Measurements from ENCODE around the gene CCDC110. TPM values are rescaled to one million over a fixed set of nuclear protein-coding genes. Genes with fewer than 3 reads are reported as not detected.

Gene CCDC110
- total and polyA plus RNA-seq, 2 of the 4 experiments (the other 2 are of a cell fraction): 0.46 to 0.90 TPM

DNA sequence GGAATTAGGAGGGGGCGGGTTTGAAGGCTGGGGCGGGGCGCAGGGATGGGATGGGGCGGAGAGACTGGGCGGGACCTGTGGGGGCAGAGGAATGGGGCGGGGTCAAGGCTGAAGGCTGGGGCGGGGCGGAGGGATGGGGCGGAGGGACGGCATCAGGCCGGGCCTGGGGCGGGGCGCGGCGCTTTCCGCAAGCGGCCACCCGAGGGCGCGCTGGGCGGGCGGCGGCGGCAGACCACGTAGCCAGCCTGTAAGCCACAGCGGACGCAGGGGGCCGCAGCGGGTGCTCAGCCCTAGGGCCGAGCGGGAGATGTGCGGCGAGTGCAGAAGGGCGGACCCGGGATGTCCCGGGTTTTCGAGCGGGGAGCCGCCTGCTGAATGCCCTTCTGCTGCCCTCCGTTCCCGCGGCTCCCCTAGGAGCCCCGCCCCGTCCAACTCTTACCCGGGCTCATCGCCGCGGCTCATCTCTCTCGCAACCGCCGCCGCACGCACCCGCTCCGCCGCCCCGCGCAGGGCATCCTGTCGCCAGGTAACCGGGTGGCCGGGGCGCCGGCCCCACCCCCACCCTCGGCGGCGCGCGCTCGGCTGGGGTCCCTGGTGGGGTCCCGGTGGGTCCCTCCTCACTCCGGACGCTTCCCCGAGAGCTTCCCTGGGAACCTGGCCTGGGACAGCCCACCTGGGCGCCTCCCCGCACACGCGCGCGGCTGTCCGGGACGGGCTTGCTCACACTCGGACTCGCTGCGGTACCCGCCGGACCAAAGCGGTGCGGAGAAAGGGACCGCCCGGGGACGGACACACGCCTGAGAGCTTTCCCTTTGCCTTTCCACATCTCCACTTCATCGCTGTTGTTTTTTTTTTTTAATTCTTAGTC lies at the start of gene CCDC110 (continued):
- no peak for TF ChIP-seq BHLHE40 (IDR thresholded peaks at IDR 0.05; ENCODE audit: low read depth, low read length)
- no peak for TF ChIP-seq FOS (IDR thresholded peaks at IDR 0.05; ENCODE audit: low read depth, low read length)
- no peak for TF ChIP-seq POLR2A (IDR thresholded peaks at IDR 0.05; ENCODE audit: low read depth, low read length)
- peak; percentile 53 for TF ChIP-seq SMC3 (IDR thresholded peaks at IDR 0.05; ENCODE audit: low read depth, low read length)
- TF ChIP-seq RFX5 (IDR thresholded peaks at IDR 0.05; ENCODE audit: low read depth, low read length): no peak
- TF ChIP-seq RAD21 (IDR thresholded peaks at IDR 0.05; ENCODE audit: low read length): peak; percentile 66

DNA sequence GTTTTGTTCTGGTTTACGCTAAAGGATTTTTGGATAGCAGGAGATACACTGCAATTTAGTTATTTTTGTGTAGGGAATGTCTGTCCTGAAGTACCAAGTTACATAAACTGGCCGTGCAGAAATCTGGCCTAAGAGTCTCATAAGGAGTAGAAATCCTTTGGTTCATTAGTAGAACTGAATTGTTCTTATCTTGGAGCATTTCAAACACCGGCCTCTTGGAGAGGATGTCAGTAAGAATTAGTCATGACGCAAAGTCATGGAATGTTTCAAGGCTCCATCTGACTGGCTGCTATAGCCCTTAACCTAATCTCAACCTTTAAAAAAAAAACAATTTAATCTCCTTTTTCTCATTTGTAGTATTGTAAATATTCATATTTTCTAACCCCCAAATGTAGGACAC lies 48.6 kb upstream of the CCDC110 start:
- Histone ChIP-seq H2BK20ac (ENCODE audit: low read depth, low read length) (no peak overlapping the region), H4K20me1 (ENCODE audit: insufficient read depth, low read length) (no peaks in the 10 kb centered on the region), H3K18ac (ENCODE audit: low read depth, low read length) (no peak overlapping the region), H3K56ac (ENCODE audit: extremely low read depth, insufficient read depth, low read length) (no peak overlapping the region), H2AFZ (replicated peaks; ENCODE audit: low read length, poor library complexity) (no peak overlapping the region), H3K9me1 (ENCODE audit: insufficient read depth, low read length) (peaks cover 4% of the 10 kb centered on the region; the same call in 1 of the 2 replicates), H2AK5ac (ENCODE audit: low read depth, low read length) (no peak overlapping the region), H3K27ac (ENCODE audit: insufficient read depth, low read length) (no peak overlapping the region), H3K4me1 (ENCODE audit: control insufficient read depth, insufficient read depth, low read length) (peaks cover 2% of the 10 kb centered on the region; the same call in 1 of the 2 replicates), H2BK120ac (ENCODE audit: low read depth, low read length) (no peak overlapping the region), H4K5ac (ENCODE audit: low read depth, low read length) (no peak overlapping the region), H2AK9ac (replicated peaks; ENCODE audit: low read depth, low read length, poor library complexity) (no peak overlapping the region), H3K36me3 (ENCODE audit: control insufficient read depth, insufficient read depth, low read length) (no peaks in the 10 kb centered on the region), H3K4me3 (ENCODE audit: insufficient read depth, low read depth, low read length) (no peak overlapping the region), H3K4me2 (ENCODE audit: low read depth, low read length) (no peak overlapping the region), H3K27me3 (ENCODE audit: control insufficient read depth, insufficient read depth, low read length) (no peaks in the 10 kb centered on the region), H3K79me1 (ENCODE audit: low read depth in 1 of 2, low read length in 2 of 2) (0 out of 4 replicates have a peak, but pooled peaks cover 0 to 3% of the 10 kb centered on the region in 2 experiments), H2BK15ac (ENCODE audit: low read depth, low read length) (no peak overlapping the region), H3K9me3 (ENCODE audit: control insufficient read depth, insufficient read depth, low read length) (no peaks in the 10 kb centered on the region), H4K8ac (ENCODE audit: low read depth in 2 of 2, low read length in 2 of 2) (no peak overlapping the region), H3K9ac (ENCODE audit: low read depth, low read length) (no peak overlapping the region), H4K91ac (ENCODE audit: insufficient read depth, low read depth, low read length) (no peak overlapping the region), H3K23ac (ENCODE audit: low read depth, low read length) (no peak overlapping the region), H2BK5ac (ENCODE audit: low read depth, low read length, poor library complexity, severe bottlenecking) (no peak overlapping the region), H3K4ac (ENCODE audit: low read depth, low read length) (no peak overlapping the region), H3K14ac (replicated peaks; ENCODE audit: low read depth, low read length) (no peak overlapping the region)
- TF ChIP-seq, protein P1, sequence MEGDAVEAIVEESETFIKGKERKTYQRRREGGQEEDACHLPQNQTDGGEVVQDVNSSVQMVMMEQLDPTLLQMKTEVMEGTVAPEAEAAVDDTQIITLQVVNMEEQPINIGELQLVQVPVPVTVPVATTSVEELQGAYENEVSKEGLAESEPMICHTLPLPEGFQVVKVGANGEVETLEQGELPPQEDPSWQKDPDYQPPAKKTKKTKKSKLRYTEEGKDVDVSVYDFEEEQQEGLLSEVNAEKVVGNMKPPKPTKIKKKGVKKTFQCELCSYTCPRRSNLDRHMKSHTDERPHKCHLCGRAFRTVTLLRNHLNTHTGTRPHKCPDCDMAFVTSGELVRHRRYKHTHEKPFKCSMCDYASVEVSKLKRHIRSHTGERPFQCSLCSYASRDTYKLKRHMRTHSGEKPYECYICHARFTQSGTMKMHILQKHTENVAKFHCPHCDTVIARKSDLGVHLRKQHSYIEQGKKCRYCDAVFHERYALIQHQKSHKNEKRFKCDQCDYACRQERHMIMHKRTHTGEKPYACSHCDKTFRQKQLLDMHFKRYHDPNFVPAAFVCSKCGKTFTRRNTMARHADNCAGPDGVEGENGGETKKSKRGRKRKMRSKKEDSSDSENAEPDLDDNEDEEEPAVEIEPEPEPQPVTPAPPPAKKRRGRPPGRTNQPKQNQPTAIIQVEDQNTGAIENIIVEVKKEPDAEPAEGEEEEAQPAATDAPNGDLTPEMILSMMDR (conservative IDR thresholded peaks at IDR 0.05; ENCODE audit: low read depth, low read length): no peak
- POLR2A ChIA-PET (ENCODE audit: unreplicated experiment): no interaction called here
- intact Hi-C loops (cut with micrococcal nuclease): no loop called here
- CTCF ChIA-PET: no interaction called here
- BruUV-seq (replicated peaks): no TSS peak
- dilution Hi-C loops (cut with HindIII; ENCODE audit: low sequenced_read_pairs, unreplicated experiment): no loop called here
- in situ Hi-C loops (cut with MboI; ENCODE audit: low sequenced_read_pairs): no loop called here
- ATAC-seq (ENCODE audit: low read depth): peak; percentile 92
- WGBS, 2 experiments (ENCODE audit: extremely low coverage in 2 of 2, insufficient read length in 1 of 2): no CpG with 5 or more reads among the region's 4 CpGs
- peak; percentile 75 for DNase-seq
